Gastroesophageal sphincter (tissue), 3 donors: ENCODE data around the gene POU4F1.

Experiments
- EP300 ChIP-seq: sonication (generic); formaldehyde crosslinking; IDR thresholded peaks from one replicate; pipeline ENCODE4 v1.6.1; 2017; ENCODE audit warnings: antibody characterized with exemption, mild to moderate bottlenecking
- POLR2AphosphoS5 ChIP-seq: sonication (generic); formaldehyde crosslinking; IDR thresholded peaks from one replicate; pipeline ENCODE4 v1.6.1; 2017; ENCODE audit warnings: antibody characterized with exemption
- TF ChIP-seq, protein P1 (sequence below), 4 experiments: fragments of 200-600 bp in 2 of 4; fragments of 450-650 bp in 2 of 4; sonication (generic) in 1 of 4; IDR thresholded peaks; one replicate each; pipeline ENCODE4 v1.5.1; 2017 to 2019; ENCODE audit warnings: antibody characterized with exemption in 4 of 4, mild to moderate bottlenecking in 2 of 4, moderate library complexity in 2 of 4

GRCh38 chr13:78596736-78597601 is 6.4 kb downstream of the POU4F1 start:
- TF ChIP-seq, protein P1, sequence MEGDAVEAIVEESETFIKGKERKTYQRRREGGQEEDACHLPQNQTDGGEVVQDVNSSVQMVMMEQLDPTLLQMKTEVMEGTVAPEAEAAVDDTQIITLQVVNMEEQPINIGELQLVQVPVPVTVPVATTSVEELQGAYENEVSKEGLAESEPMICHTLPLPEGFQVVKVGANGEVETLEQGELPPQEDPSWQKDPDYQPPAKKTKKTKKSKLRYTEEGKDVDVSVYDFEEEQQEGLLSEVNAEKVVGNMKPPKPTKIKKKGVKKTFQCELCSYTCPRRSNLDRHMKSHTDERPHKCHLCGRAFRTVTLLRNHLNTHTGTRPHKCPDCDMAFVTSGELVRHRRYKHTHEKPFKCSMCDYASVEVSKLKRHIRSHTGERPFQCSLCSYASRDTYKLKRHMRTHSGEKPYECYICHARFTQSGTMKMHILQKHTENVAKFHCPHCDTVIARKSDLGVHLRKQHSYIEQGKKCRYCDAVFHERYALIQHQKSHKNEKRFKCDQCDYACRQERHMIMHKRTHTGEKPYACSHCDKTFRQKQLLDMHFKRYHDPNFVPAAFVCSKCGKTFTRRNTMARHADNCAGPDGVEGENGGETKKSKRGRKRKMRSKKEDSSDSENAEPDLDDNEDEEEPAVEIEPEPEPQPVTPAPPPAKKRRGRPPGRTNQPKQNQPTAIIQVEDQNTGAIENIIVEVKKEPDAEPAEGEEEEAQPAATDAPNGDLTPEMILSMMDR (IDR thresholded peaks at IDR 0.05) = no peak
- TF ChIP-seq EP300 (no peak), POLR2AphosphoS5 (no peak)
